ENCODE results near the gene SND1.

Gene SND1

DNA sequence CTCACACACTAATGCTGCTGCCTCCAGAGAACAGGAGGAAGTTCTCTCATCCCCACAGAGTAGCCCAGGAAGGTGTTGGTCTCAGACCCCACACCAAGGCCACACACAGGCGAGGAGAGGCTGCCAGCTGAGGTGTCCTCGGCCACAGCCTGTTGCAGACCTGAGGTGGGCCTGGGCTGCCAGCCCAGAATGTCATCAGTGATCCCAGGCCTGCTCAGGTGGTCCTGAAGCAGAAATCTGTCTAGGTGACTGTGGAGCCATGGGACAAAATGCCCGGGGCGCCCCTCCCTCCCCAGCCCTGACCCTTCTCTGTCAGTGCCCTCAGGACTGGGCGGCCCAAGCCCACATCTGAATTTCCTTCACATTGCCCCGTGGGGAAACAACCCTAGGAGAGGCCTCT lies 422.7 kb downstream of the SND1 start:
- no peak for DNase-seq (ENCODE audit: low read depth)
- H3K4me3 ChIP-seq (ENCODE audit: low read depth, low read length), result no peak overlapping the region

DNA sequence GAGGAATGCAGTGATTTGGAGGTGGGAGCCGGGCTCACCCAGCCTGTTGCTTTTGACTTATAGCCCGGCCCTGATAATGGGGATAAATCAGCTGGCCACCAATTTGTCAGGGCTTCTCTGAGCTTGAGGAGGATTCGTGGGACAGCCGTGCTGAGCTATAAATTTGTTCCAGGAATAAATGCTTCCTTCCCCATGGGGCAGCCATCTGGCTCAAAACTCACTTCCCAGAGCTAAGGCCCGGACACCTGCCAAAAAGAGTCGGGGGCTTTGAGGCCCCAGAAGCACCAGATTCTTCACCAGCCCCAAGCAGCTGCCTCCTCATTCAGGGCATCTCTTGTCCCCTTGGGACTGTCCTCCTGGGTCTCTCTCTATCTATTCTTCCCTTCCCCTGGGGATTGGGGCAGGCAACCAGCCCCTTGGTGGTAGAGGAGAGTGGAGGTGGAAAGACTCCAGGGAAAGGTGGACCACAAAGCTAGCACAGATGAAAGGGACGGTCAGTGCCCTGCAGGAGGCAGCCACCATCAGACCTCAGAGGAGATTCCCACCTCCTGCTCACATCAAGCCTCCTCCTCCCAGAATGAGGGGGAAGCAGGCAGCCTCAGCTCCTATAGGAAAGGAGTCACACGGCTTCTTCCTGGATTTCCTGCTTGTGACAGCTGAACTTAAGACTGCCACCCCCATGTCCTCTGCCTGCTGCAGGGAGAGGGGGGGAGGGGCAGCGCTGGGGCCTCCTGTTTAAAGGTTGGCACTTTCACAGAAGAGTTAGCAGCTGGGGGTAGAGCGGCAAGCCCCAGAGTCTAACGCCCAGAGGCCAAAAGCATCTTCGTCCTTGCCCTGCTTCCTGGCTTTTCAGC lies 423.5 kb downstream of the SND1 start:
- no peak for DNase-seq (ENCODE audit: low read depth)
- no peak overlapping the region for H3K4me3 ChIP-seq (ENCODE audit: low read depth, low read length)

DNA sequence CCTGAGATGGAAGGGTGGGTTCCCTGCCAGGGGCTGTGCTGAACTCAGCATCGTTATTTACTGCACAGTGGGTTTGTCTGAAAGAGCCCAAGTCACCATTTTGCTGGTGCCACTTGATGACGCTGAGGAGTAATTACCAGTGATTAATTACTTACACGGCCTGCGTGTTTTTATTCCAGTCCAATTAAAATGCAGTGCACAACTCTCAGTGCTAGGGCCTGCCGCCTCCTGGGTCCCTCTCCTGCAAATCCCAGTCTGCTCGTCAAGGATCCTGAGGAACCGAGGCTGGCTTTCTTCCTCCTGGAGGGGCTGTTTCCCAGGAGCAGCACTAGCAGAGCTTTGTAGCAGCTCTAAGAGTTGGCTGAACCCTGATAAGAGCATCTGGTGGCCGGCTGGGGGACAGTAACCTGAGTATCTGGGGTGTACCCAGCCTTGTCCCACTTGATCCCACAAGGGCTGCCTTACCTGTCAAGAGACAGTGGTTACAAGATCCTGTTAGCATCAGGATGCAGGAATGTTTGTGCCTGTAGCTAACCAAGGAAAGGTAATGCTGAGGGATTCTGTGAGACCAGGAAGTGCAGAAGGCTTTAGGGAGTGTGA lies 424.3 kb downstream of the SND1 start:
- DNase-seq (ENCODE audit: low read depth), result no peak

DNA sequence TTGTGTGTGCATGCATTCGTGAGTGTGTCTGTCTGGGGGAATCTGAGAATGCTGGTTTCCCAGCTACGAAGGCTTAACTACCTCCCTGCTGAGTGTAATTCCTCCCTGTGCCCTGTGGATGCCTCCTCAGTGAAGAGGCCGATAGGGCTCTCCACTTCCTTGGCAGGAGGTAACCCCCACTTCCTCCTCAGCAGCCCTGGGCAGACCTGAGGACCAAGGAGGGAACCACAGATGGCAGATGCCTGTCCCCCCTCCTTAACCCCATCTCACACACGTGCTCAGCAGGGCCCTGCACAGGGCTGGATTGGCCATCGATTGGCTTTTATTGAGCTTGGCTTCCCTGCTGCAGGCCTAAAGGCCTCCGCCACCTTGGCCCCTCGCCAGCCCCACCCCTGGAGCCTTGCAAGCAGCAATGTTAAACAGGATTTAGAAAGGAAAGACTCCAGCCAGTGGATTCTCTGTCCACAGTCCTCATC lies 424.8 kb downstream of the SND1 start:
- H3K4me3 ChIP-seq (ENCODE audit: low read depth, low read length), result no peak overlapping the region
- DNase-seq (ENCODE audit: low read depth), result no peak

More for the DNA sequence above, 424.3 kb downstream of the SND1 start:
- H3K4me3 ChIP-seq (ENCODE audit: low read depth, low read length), result no peak overlapping the region

DNA sequence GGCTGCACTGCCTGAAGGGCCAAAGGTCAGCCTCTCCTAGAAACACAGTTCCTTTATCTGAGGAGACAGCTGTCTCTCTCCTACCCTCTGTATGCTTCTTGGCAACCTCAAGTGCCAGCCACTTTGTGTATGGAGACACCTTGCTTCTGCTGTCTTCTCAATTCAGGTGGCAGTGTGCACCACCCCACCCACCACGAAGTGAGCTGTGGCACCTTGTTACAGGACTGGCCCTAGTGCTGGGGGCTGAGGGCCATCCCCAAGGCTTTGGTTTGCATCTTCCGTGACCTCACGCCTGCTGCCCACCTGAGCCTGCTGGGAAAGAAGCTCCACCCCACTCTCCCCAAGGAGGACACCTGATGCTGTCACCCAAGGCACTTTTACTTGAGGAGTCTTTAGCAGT lies 426.3 kb downstream of the SND1 start:
- no peak for DNase-seq (ENCODE audit: low read depth)
- H3K4me3 ChIP-seq (ENCODE audit: low read depth, low read length), result no peak overlapping the region

DNA sequence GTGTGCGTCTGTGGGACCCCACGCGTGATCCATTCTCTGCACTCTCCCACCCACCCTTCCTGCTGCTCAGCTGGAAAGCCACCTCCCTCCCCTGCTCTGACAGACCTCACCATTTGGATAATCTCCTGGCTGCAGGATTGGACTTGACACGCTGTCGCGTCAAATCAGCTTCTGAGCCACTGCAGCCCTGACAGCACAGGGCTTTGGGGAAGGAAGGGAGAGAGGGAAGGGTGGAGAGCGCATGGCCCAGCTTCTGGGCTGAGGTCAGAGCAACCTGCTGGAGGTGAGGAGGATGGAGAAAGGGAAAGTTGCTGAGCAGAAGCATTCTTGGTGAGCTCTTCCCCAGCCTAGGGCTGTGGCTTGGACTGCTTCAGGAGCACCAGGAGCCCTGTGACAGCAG lies 428.2 kb downstream of the SND1 start:
- no peak overlapping the region for H3K4me3 ChIP-seq (ENCODE audit: low read depth, low read length)
- DNase-seq (ENCODE audit: low read depth), result no peak

DNA sequence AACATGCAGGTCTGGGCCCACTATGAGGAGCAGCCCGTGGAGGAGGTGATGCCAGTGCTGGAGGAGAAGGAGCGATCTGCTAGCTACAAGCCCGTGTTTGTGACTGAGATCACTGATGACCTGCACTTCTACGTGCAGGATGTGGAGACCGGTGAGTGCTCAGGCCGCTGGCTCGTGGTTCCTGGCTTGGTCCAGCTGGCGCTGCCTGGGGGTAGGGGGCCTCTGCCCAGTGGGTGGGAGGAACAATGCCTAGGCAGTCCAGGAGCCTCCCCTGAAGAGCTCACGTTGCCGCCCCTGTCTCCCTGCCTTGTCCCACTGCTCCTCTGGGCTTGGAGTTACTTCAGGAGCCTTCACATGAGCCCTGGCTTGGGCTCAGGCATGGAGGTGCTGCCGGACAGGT lies 429.4 kb downstream of the SND1 start:
- no peak overlapping the region for H3K4me3 ChIP-seq (ENCODE audit: low read depth, low read length)
- no peak for DNase-seq (ENCODE audit: low read depth)

DNA sequence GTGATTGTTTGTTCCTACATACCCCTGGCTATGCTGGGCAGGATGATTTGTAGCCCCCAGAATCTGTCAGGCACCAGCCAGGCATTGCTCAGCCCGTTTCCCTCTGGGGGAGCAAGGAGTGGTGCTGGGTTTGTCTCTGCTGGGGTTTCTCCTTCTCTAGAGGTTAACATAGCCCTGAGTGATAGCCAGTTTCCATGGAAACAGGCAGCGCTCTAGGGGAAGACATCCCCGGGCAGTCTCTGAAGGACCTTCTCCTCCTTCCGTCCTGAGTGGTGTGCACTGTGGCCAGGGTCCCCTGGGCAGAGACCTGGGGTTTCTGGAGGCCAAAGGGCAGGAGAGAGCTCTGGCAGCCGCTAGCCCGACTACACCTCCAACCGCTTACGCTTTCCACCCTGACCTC lies 429.8 kb downstream of the SND1 start:
- no peak for DNase-seq (ENCODE audit: low read depth)

DNA sequence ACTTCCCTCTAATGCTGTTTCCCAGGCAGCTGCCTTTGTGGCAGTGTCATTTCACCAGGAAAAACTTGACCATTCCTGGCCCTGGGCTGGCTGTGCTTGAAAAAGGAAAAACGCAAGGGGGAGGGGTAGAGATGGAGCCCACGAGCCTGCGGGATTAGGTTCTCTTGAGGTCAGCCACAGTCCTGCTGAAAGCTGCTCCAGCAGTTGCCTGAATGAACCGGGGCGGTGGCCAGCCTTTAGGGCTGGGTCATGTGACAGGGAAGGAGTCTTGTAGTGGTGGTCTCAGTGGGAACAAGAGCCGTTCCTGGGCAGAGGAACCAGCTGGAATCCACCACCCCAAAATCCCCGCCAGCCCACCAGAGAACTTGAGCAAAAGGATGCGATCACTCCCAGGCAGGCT lies 430.4 kb downstream of the SND1 start:
- DNase-seq (ENCODE audit: low read depth), result no peak
- no peak overlapping the region for H3K4me3 ChIP-seq (ENCODE audit: low read depth, low read length)

More for the DNA sequence above, 429.8 kb downstream of the SND1 start:
- no peak overlapping the region for H3K4me3 ChIP-seq (ENCODE audit: low read depth, low read length)

DNA sequence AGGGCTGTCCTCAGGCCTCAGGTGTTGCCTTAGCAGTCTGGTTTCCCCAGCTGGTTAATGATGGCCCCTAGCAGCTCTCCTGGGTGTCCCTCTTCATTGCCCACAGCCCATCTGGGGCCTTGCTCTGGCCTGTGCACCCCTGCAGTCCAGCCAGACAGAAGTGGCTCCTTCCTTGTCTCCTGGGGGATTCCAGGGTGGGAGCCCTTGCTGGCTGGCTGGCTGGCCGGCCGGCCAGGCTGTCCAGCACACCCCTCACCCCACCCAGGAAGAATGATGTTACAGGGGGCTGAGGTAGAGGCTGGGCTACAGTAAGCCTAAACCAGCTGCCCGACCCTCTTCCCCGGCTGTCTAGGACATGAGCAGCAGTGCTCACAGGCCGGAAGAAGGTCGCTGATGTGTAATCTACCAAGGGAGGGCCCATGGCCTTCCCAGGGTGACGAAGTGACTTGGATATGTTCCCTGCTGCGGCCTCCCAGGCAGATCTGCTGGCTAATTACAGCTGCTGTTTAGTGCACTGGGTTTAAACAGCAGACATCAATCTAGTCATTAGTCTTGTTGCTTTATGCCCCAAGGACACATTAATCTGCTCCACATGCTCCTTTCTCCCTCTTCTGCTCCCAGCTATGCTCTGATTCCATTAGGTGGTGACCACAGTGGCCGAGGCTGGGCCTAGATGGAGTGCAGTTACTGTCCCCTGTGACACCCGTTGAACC lies 433.1 kb downstream of the SND1 start:
- DNase-seq (ENCODE audit: low read depth), result no peak

DNA sequence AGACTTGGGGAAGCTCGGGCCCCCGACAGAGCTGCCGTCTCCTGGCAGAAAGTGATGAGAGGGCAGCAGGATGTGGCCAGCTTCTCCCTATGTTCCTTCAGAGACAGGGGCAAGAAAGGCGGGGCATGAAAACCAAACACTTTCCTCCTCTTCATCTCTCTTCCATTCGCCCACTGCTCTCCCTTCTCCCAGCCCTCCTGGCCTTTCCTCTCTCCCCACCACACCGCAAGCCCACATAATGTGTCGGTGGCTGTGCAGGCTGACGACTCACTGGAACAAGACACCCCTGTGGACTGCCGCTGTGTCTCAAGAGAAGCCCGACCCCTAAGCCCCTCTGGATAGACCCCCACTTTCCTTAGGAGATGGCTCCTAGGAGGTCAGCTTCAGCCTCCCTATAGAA lies 438.5 kb downstream of the SND1 start:
- H3K4me3 ChIP-seq (ENCODE audit: low read depth, low read length), result no peak overlapping the region
- no peak for DNase-seq (ENCODE audit: low read depth)

More for the DNA sequence above, 433.1 kb downstream of the SND1 start:
- no peak overlapping the region for H3K4me3 ChIP-seq (ENCODE audit: low read depth, low read length)

DNA sequence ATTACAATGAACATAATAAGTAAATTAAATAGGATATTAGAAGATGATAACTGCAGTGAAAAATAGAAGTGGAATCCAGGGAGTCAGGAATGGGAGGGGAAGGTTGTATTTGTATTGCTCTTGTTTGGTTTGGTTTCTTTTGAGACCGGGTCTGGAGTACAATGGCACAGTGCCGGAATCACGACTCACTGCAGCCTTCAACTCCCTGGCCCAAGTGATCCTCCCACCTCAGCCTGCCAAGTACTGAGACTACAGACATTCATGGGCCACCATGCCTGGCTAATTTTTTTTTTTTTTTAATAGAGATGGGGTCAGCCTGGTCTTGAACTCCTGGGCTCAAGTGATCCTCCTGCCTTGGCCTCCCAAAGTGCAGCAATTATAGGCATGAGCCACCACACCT lies 439.1 kb downstream of the SND1 start:
- no peak for DNase-seq (ENCODE audit: low read depth)
- no peak overlapping the region for H3K4me3 ChIP-seq (ENCODE audit: low read depth, low read length)

DNA sequence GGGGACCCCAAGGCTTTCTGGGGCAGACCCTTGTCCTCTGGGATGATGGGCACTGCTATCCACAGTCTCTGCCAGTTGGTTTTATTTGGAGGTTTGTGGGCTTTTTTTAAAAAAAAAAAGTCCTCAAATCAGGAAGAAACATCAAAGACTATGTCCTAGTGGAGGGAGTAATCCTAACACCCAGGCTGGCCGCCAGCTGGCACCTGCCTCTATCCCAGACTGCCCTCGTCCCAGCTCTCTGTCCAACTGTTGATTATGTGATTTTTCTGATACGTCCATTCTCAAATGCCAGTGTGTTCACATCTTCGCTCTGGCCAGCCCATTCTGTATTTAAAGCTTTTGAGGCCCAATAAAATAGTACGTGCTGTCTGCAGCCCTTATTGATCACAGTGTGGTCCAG lies 440.2 kb downstream of the SND1 start:
- no peak for DNase-seq (ENCODE audit: low read depth)
- no peak overlapping the region for H3K4me3 ChIP-seq (ENCODE audit: low read depth, low read length)

DNA sequence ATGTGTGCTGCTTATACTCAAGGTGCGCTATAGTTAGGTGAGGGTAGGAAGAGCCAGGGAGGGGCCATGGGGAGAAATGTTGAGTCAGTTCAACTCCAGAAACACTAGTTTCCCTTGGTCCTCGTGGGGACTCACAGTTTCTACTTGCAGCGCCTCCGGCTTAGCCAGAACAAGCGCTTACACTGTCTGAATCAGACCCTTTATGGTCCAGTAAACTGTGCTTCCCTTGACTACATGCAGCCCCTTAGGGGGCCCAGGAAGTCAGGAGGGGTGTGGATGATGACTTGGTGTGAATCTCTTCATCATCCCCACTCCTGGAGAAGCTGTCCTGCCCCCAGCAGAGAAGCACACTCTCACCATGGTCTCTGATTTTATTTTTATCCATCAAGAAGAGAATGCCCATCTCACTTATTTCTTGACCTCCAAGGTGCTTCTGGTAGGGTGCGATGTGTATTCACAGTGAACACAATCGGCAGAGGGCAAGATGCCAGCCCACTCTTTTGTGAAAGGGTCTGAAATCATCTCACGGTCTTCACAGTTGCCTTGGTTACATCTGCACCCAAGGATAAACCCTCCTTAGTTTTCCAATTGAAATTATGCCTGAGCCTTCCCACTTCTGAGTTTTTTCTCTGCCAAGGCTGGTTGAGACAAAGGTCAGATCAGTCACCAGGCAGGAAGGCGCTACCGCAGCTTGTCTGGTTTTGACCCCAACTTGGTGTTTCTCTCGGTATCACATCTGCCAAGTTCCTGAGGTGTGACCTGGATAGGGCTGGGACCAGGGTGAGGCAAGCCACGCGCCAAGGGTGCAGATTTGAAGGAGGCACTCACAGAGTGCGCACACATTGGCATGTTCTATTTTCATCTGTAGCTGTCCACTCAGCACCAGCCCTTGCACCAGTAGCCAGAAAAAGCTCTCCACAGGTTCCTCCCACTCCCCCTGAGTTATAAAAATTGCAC lies 441.9 kb downstream of the SND1 start:
- no peak overlapping the region for H3K4me3 ChIP-seq (ENCODE audit: low read depth, low read length)
- DNase-seq (ENCODE audit: low read depth), result no peak

DNA sequence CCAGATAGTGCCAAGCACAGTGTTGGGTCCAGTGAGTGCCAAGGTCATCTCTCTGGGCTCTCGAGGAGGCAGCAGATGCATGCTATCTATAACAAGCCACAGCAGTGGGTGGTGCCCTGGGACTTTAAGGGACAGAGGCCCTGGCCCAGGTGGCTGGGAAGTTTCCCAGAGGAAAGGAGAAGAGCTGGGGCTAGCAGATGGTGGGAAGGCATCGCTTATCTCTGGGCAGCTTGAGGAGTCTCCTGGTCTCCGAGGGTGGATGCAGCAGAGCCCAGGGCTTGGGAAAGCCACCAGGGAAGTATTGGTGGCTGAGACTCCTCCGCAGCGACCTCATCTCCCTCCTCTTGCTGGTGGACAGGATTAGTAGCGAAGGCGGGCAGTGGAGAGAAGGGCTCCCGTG lies 442.7 kb downstream of the SND1 start:
- no peak overlapping the region for H3K4me3 ChIP-seq (ENCODE audit: low read depth, low read length)
- DNase-seq (ENCODE audit: low read depth), result no peak

DNA sequence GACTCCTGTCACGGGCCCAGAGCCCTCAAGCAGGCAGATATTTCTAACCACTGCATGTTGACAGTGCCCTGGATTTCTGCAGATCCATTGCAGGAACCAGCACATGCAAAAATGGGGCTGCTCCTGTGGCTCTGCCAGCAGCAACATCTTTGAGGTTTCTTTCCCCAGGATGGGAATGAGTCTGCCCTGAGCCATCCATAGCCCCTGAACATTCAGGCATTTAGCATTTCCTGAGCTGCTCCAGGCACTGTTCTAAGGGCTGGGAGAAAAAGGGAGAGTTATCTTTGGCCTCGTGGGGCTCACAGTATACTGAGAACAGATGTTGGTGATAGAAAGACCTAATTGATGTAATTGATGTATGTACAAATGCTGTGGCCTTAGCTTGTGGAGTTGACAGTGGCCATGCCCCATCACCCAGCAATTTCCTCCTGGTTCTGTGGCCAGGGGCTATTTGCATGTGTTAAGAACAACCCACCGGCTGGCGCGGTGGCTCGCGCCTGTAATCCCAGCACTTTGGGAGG lies 445.3 kb downstream of the SND1 start:
- DNase-seq (ENCODE audit: low read depth), result no peak
- no peak overlapping the region for H3K4me3 ChIP-seq (ENCODE audit: low read depth, low read length)

DNA sequence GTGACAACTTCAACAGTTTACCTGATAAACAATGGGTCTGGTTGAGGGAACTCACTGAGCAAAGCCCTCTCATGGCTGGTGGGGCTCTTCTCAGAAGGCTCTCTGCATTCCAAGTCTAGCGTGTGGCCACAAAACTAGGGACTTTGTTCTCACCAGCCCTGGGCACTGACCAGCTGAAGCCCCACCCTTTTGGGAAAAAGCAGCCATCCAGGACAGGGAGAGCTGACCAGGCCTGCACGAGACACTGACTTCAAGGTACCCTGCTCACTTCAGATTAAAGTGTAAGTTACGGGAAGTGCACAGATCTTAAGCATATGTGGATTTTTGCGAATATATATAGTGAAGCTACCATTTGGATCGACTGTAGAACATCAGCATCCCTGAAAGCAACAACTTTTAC lies 446.6 kb downstream of the SND1 start:
- no peak overlapping the region for H3K4me3 ChIP-seq (ENCODE audit: low read depth, low read length)
- DNase-seq (ENCODE audit: low read depth), result no peak

DNA sequence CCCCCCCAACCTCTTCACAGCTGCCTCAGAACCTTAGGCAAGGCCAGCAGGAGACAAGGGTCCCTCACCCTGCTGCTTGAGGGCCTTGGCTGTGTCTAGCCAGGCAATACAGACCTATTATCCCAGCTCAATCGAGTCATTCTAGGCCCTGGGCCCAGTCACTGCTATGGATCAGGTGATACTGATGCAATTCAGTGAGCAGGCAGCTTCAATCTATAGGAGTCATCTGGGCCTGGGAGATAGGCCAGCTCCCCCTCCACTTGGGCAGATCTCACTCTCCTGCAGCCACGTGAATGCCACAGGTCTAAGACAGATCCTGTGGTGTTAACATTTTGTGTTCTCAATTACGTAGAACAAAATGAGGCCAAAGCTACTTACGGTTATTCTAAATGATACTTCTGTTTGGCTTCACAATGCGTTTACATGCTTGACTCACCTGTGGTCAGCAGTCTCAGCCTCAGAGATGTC lies 447.2 kb downstream of the SND1 start:
- no peak overlapping the region for H3K4me3 ChIP-seq (ENCODE audit: low read depth, low read length)
- peak; percentile 36 for DNase-seq (ENCODE audit: low read depth)
